ENCODE measurements around the gene INTS11.

DNA sequence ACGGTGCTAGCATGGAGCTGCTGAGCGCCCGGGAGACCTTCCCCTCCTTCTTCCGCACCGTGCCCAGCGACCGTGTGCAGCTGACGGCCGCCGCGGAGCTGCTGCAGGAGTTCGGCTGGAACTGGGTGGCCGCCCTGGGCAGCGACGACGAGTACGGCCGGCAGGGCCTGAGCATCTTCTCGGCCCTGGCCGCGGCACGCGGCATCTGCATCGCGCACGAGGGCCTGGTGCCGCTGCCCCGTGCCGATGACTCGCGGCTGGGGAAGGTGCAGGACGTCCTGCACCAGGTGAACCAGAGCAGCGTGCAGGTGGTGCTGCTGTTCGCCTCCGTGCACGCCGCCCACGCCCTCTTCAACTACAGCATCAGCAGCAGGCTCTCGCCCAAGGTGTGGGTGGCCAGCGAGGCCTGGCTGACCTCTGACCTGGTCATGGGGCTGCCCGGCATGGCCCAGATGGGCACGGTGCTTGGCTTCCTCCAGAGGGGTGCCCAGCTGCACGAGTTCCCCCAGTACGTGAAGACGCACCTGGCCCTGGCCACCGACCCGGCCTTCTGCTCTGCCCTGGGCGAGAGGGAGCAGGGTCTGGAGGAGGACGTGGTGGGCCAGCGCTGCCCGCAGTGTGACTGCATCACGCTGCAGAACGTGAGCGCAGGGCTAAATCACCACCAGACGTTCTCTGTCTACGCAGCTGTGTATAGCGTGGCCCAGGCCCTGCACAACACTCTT lies 7.7 kb upstream of the INTS11 start:
- TF ChIP-seq ZNF274 (IDR thresholded peaks at IDR 0.05; ENCODE audit: low read depth, low read length): no peak
- TF ChIP-seq EZH2phosphoT487 (IDR thresholded peaks at IDR 0.05; ENCODE audit: borderline replicate concordance): no peak
- TF ChIP-seq, protein P1, sequence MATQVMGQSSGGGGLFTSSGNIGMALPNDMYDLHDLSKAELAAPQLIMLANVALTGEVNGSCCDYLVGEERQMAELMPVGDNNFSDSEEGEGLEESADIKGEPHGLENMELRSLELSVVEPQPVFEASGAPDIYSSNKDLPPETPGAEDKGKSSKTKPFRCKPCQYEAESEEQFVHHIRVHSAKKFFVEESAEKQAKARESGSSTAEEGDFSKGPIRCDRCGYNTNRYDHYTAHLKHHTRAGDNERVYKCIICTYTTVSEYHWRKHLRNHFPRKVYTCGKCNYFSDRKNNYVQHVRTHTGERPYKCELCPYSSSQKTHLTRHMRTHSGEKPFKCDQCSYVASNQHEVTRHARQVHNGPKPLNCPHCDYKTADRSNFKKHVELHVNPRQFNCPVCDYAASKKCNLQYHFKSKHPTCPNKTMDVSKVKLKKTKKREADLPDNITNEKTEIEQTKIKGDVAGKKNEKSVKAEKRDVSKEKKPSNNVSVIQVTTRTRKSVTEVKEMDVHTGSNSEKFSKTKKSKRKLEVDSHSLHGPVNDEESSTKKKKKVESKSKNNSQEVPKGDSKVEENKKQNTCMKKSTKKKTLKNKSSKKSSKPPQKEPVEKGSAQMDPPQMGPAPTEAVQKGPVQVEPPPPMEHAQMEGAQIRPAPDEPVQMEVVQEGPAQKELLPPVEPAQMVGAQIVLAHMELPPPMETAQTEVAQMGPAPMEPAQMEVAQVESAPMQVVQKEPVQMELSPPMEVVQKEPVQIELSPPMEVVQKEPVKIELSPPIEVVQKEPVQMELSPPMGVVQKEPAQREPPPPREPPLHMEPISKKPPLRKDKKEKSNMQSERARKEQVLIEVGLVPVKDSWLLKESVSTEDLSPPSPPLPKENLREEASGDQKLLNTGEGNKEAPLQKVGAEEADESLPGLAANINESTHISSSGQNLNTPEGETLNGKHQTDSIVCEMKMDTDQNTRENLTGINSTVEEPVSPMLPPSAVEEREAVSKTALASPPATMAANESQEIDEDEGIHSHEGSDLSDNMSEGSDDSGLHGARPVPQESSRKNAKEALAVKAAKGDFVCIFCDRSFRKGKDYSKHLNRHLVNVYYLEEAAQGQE (IDR thresholded peaks at IDR 0.05; ENCODE audit: low read depth): no peak
- TF ChIP-seq, protein P2, sequence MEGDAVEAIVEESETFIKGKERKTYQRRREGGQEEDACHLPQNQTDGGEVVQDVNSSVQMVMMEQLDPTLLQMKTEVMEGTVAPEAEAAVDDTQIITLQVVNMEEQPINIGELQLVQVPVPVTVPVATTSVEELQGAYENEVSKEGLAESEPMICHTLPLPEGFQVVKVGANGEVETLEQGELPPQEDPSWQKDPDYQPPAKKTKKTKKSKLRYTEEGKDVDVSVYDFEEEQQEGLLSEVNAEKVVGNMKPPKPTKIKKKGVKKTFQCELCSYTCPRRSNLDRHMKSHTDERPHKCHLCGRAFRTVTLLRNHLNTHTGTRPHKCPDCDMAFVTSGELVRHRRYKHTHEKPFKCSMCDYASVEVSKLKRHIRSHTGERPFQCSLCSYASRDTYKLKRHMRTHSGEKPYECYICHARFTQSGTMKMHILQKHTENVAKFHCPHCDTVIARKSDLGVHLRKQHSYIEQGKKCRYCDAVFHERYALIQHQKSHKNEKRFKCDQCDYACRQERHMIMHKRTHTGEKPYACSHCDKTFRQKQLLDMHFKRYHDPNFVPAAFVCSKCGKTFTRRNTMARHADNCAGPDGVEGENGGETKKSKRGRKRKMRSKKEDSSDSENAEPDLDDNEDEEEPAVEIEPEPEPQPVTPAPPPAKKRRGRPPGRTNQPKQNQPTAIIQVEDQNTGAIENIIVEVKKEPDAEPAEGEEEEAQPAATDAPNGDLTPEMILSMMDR (IDR thresholded peaks at IDR 0.05 in 2 of 3, conservative IDR thresholded peaks at IDR 0.05 in 1 of 3; ENCODE audit: borderline replicate concordance in 1 of 3, insufficient read depth in 1 of 3, low read depth in 2 of 3, low read length in 2 of 3): no peak
- TF ChIP-seq YY1 (IDR thresholded peaks at IDR 0.05; ENCODE audit: extremely low read depth, insufficient replicate concordance, low read depth, low read length): no peak
- no peak for TF ChIP-seq POLR2A (IDR thresholded peaks at IDR 0.05; ENCODE audit: borderline replicate concordance, extremely low read depth, insufficient read depth, insufficient read length)
- TF ChIP-seq, protein P3, sequence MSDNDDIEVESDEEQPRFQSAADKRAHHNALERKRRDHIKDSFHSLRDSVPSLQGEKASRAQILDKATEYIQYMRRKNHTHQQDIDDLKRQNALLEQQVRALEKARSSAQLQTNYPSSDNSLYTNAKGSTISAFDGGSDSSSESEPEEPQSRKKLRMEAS (IDR thresholded peaks at IDR 0.05): no peak
- TF ChIP-seq, protein P4, sequence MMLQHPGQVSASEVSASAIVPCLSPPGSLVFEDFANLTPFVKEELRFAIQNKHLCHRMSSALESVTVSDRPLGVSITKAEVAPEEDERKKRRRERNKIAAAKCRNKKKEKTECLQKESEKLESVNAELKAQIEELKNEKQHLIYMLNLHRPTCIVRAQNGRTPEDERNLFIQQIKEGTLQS (IDR thresholded peaks at IDR 0.05): no peak
- TF ChIP-seq SP1 (IDR thresholded peaks at IDR 0.05; ENCODE audit: low read depth): no peak
- TF ChIP-seq EZH2 (IDR thresholded peaks at IDR 0.05): no peak
- no peak for TF ChIP-seq POLR2AphosphoS5 (IDR thresholded peaks at IDR 0.05; ENCODE audit: low read depth, low read length)

Data from HCT116 (cell line).